ENCODE data around the gene MOB2.

MOB2 gene

DNA sequence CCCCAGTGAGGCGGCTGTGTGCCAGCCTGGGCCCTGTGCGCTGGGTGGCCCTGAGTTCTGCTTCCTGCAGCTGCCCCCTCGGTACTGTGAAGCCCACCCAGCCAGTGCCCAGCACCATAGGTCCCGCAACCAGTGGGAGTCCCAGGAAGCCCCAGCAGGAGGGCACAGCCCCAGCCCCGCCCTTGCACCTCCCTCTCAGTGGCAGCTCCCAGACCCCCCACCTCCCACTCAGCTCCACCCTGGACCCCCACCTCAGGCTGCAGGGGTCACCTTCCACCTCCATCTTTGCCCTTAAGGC, 30.9 kb downstream of the MOB2 start:
- Histone ChIP-seq H3K4me3 (ENCODE audit: low read length in 2 of 2) (no peak overlapping the region), H2BK5ac (ENCODE audit: low read length) (no peak overlapping the region), H3K27me3 (ENCODE audit: control insufficient read depth in 3 of 3, insufficient read depth in 3 of 3, low read depth in 1 of 3, low read length in 3 of 3) (no peaks in the 10 kb centered on the region), H3K18ac (ENCODE audit: low read length) (no peak overlapping the region), H3K14ac (ENCODE audit: low read length) (no peak overlapping the region), H4K91ac (ENCODE audit: low read depth, low read length, poor library complexity) (no peak overlapping the region), H3K9ac (ENCODE audit: low read depth, low read length, poor library complexity) (no peak overlapping the region), H3K36me3 (replicated peaks in 1 of 2; ENCODE audit: control insufficient read depth in 2 of 2, insufficient read depth in 2 of 2, low read length in 2 of 2) (peaks cover 26 to 59% of the 10 kb centered on the region in 2 donors), H3K4me1 (ENCODE audit: control insufficient read depth in 2 of 2, insufficient read depth in 1 of 2, low read depth in 1 of 2, low read length in 2 of 2) (peaks cover 0 to 12% of the 10 kb centered on the region in 2 donors), H2AK5ac (ENCODE audit: low read depth, low read length) (no peak overlapping the region), H2AFZ (ENCODE audit: low read length) (no peak overlapping the region), H2BK12ac (ENCODE audit: low read length) (no peak overlapping the region), H3K79me1 (ENCODE audit: low read depth, low read length) (peaks cover 1% of the 10 kb centered on the region), H3K9me3 (replicated peaks in 1 of 2; ENCODE audit: control insufficient read depth in 2 of 2, insufficient read depth in 1 of 2, low read depth in 1 of 2, low read length in 2 of 2) (no peaks in the 10 kb centered on the region), H3K4ac (ENCODE audit: low read length) (no peak overlapping the region), H2BK15ac (ENCODE audit: low read length) (no peak overlapping the region), H3K23ac (ENCODE audit: low read depth, low read length, poor library complexity) (no peak overlapping the region), H2BK120ac (ENCODE audit: low read depth, low read length) (no peak overlapping the region), H3K27ac (replicated peaks; ENCODE audit: low read length) (no peak overlapping the region), H3K4me2 (ENCODE audit: insufficient read depth, low read length, poor library complexity, severe bottlenecking) (no peak overlapping the region), H4K8ac (ENCODE audit: low read depth, low read length) (no peak overlapping the region)
- whole genome bisulfite sequencing, 2 donors (ENCODE audit: extremely low coverage in 2 of 2, insufficient read length in 2 of 2, insufficient replicate concordance in 1 of 2): no CpG with 5 or more reads among the region's 5 CpGs
- DNase-seq (ENCODE audit: low spot score): no peak

DNA sequence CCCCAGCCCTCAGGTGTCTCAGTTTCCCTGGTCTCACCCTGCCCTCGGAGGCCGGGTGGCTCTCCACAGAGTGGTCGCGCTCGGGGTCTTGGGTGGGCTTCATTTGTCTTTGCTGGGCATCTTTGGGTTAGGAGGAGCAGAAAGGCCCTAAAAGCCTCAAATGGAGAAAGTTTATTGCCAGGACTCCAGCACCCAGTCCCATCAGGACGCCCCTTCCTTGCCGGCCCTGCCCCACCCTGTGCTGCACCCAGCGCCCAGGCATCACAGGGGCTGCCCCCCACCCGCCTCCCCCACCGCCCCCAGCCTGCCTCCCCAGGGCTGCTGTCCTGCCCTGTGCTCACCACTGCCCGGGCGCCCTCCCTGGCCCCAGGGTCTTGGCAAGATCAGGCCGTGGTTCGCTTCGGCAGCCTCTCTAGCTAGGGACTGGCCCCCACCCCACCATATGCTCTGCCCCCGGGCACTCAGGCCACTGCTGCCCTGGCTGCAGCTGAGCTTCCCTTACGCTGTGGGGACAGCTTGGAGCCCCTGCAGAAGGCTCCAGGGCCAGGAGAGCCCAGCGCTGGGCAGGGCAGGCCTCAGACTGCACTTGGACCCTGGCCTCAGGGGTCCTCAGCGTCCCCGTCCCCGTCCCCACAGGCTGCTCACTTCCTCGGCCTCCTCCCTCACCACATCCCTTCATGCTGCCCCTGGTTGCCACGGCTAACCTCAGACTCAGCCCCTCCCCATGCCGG, 31.4 kb downstream of the MOB2 start:
- Histone ChIP-seq H2BK5ac (ENCODE audit: low read length) (no peak overlapping the region), H2BK15ac (ENCODE audit: low read length) (no peak overlapping the region), H3K4me2 (ENCODE audit: insufficient read depth, low read length, poor library complexity, severe bottlenecking) (no peak overlapping the region), H3K27ac (replicated peaks; ENCODE audit: low read length) (no peak overlapping the region), H3K9ac (ENCODE audit: low read depth, low read length, poor library complexity) (no peak overlapping the region), H3K9me3 (replicated peaks in 1 of 2; ENCODE audit: control insufficient read depth in 2 of 2, insufficient read depth in 1 of 2, low read depth in 1 of 2, low read length in 2 of 2) (no peaks in the 10 kb centered on the region), H3K27me3 (ENCODE audit: control insufficient read depth in 3 of 3, insufficient read depth in 3 of 3, low read depth in 1 of 3, low read length in 3 of 3) (no peaks in the 10 kb centered on the region), H2AK5ac (ENCODE audit: low read depth, low read length) (no peak overlapping the region), H4K91ac (ENCODE audit: low read depth, low read length, poor library complexity) (no peak overlapping the region), H3K36me3 (replicated peaks in 1 of 2; ENCODE audit: control insufficient read depth in 2 of 2, insufficient read depth in 2 of 2, low read length in 2 of 2) (peaks cover 25 to 60% of the 10 kb centered on the region in 2 donors), H3K14ac (ENCODE audit: low read length) (peak overlapping the region; percentile 38), H3K4me1 (ENCODE audit: control insufficient read depth in 2 of 2, insufficient read depth in 1 of 2, low read depth in 1 of 2, low read length in 2 of 2) (peaks cover 0 to 12% of the 10 kb centered on the region in 2 donors), H2BK120ac (ENCODE audit: low read depth, low read length) (no peak overlapping the region), H3K23ac (ENCODE audit: low read depth, low read length, poor library complexity) (no peak overlapping the region), H3K18ac (ENCODE audit: low read length) (no peak overlapping the region), H3K4me3 (ENCODE audit: low read length in 2 of 2) (no peak overlapping the region), H2AFZ (ENCODE audit: low read length) (no peak overlapping the region), H3K4ac (ENCODE audit: low read length) (no peak overlapping the region), H3K79me1 (ENCODE audit: low read depth, low read length) (peaks cover 1% of the 10 kb centered on the region), H4K8ac (ENCODE audit: low read depth, low read length) (no peak overlapping the region), H2BK12ac (ENCODE audit: low read length) (no peak overlapping the region)
- no CpG with 5 or more reads among the region's 24 CpGs for WGBS, 2 donors (ENCODE audit: extremely low coverage in 2 of 2, insufficient read length in 2 of 2, insufficient replicate concordance in 1 of 2)
- no peak for DNase-seq (ENCODE audit: low spot score)

DNA sequence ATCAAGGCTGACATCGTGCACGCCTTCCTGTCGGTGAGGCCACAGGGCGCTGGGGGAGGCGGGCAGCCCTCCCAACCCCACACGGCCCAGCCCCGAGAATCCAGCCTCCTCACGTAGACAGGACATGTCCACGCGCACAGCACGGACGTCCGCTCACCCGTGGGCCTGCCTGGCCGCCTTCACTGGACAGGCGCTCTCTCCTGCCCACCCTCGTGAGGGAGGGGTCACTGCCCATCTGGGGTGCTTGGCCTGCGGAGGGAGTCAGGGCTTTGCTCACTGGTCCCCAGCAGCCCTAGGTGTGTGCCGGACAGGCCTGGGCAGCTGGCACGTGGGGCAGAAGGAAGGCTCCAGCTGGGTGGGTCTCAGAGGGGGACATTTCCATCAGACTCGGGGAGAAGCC, 32.0 kb downstream of the MOB2 start:
- Histone ChIP-seq H3K27me3 (ENCODE audit: control insufficient read depth in 3 of 3, insufficient read depth in 3 of 3, low read depth in 1 of 3, low read length in 3 of 3) (no peaks in the 10 kb centered on the region), H4K91ac (ENCODE audit: low read depth, low read length, poor library complexity) (no peak overlapping the region), H3K4ac (ENCODE audit: low read length) (peak overlapping the region; percentile 11), H3K18ac (ENCODE audit: low read length) (no peak overlapping the region), H3K4me2 (ENCODE audit: insufficient read depth, low read length, poor library complexity, severe bottlenecking) (no peak overlapping the region), H3K79me1 (ENCODE audit: low read depth, low read length) (peaks cover 3% of the 10 kb centered on the region), H3K23ac (ENCODE audit: low read depth, low read length, poor library complexity) (peak overlapping the region; percentile 89), H2AK5ac (ENCODE audit: low read depth, low read length) (no peak overlapping the region), H3K4me3 (ENCODE audit: low read length in 2 of 2) (no peak overlapping the region), H3K14ac (ENCODE audit: low read length) (peak overlapping the region; percentile 56), H2AFZ (ENCODE audit: low read length) (no peak overlapping the region), H2BK5ac (ENCODE audit: low read length) (peak overlapping the region; percentile 53), H2BK12ac (ENCODE audit: low read length) (no peak overlapping the region), H3K4me1 (ENCODE audit: control insufficient read depth in 2 of 2, insufficient read depth in 1 of 2, low read depth in 1 of 2, low read length in 2 of 2) (peaks cover 0 to 10% of the 10 kb centered on the region in 2 donors), H3K27ac (replicated peaks; ENCODE audit: low read length) (no peak overlapping the region), H2BK120ac (ENCODE audit: low read depth, low read length) (no peak overlapping the region), H2BK15ac (ENCODE audit: low read length) (no peak overlapping the region), H4K8ac (ENCODE audit: low read depth, low read length) (no peak overlapping the region), H3K9ac (ENCODE audit: low read depth, low read length, poor library complexity) (peak overlapping the region; percentile 44), H3K36me3 (replicated peaks in 1 of 2; ENCODE audit: control insufficient read depth in 2 of 2, insufficient read depth in 2 of 2, low read length in 2 of 2) (peaks cover 25 to 60% of the 10 kb centered on the region in 2 donors), H3K9me3 (replicated peaks in 1 of 2; ENCODE audit: control insufficient read depth in 2 of 2, insufficient read depth in 1 of 2, low read depth in 1 of 2, low read length in 2 of 2) (no peaks in the 10 kb centered on the region)
- no CpG with 5 or more reads among the region's 21 CpGs for WGBS, 2 donors (ENCODE audit: extremely low coverage in 2 of 2, insufficient read length in 2 of 2, insufficient replicate concordance in 1 of 2)
- DNase-seq (ENCODE audit: low spot score): no peak

DNA sequence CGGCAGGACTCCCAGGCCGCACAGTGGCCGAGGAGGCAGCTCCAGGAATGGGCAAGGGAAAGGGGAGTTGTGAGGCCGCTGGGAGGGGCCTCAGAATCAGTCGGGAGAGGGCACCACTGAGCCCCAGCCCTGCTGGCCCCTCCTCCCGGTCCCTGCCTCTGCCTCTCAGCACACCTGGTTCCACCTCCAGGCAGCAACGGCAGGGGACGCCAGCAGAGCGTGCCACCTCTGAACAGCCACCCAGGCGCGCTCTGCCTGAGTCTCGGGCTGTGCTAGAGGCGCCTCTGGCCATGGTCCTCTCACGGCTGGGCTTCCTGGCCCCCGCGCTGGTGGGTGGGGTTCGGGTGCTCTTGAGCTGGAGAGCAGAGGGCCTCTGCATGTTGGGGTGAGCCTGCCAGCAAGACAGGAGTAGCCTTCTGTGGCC, 33.0 kb downstream of the MOB2 start:
- WGBS, 2 donors (ENCODE audit: extremely low coverage in 2 of 2, insufficient read length in 2 of 2, insufficient replicate concordance in 1 of 2): no CpG with 5 or more reads among the region's 17 CpGs
- no peak overlapping the region for H4K91ac ChIP-seq (ENCODE audit: low read depth, low read length, poor library complexity)
- DNase-seq (ENCODE audit: low spot score): no peak
- H2BK15ac ChIP-seq (ENCODE audit: low read length): no peak overlapping the region
- no peak overlapping the region for H2AK5ac ChIP-seq (ENCODE audit: low read depth, low read length)
- peak overlapping the region in 1 of 2 donors; percentile 39 for H3K4me3 ChIP-seq (ENCODE audit: low read length in 2 of 2)
- no peak overlapping the region for H4K8ac ChIP-seq (ENCODE audit: low read depth, low read length)
- H3K79me1 ChIP-seq (ENCODE audit: low read depth, low read length): peaks cover 3% of the 10 kb centered on the region
- no peak overlapping the region for H3K4me2 ChIP-seq (ENCODE audit: insufficient read depth, low read length, poor library complexity, severe bottlenecking)
- no peak overlapping the region for H2BK120ac ChIP-seq (ENCODE audit: low read depth, low read length)
- no peak overlapping the region for H3K23ac ChIP-seq (ENCODE audit: low read depth, low read length, poor library complexity)
- peak overlapping the region; percentile 30 for H3K9ac ChIP-seq (ENCODE audit: low read depth, low read length, poor library complexity)
- no peaks in the 10 kb centered on the region for H3K9me3 ChIP-seq (replicated peaks in 1 of 2; ENCODE audit: control insufficient read depth in 2 of 2, insufficient read depth in 1 of 2, low read depth in 1 of 2, low read length in 2 of 2)
- peaks cover 0 to 9% of the 10 kb centered on the region in 2 donors for H3K4me1 ChIP-seq (ENCODE audit: control insufficient read depth in 2 of 2, insufficient read depth in 1 of 2, low read depth in 1 of 2, low read length in 2 of 2)
- H3K27ac ChIP-seq (replicated peaks; ENCODE audit: low read length): no peak overlapping the region
- no peak overlapping the region for H2AFZ ChIP-seq (ENCODE audit: low read length)
- no peak overlapping the region for H3K14ac ChIP-seq (ENCODE audit: low read length)
- peak overlapping the region; percentile 53 for H3K4ac ChIP-seq (ENCODE audit: low read length)
- peaks cover 25 to 66% of the 10 kb centered on the region in 2 donors for H3K36me3 ChIP-seq (replicated peaks in 1 of 2; ENCODE audit: control insufficient read depth in 2 of 2, insufficient read depth in 2 of 2, low read length in 2 of 2)
- peak overlapping the region; percentile 53 for H2BK5ac ChIP-seq (ENCODE audit: low read length)
- no peaks in the 10 kb centered on the region for H3K27me3 ChIP-seq (ENCODE audit: control insufficient read depth in 3 of 3, insufficient read depth in 3 of 3, low read depth in 1 of 3, low read length in 3 of 3)
- H2BK12ac ChIP-seq (ENCODE audit: low read length): no peak overlapping the region
- H3K18ac ChIP-seq (ENCODE audit: low read length): no peak overlapping the region
